Omental fat pad (tissue), 4 donors: Measurements from ENCODE around the gene PPP1R2. TPM values are rescaled to one million over a fixed set of nuclear protein-coding genes. Genes with fewer than 3 reads are reported as not detected.
"Not testable (repeated sequence)": the region's sequence is repeated elsewhere in the genome, so short reads cannot be mapped to it uniquely, and the experiment has no call there.

Source experiments
- ATAC-seq: fragments of 150-250 bp; one replicate; pipeline ENCODE4 v1.9.1; 2016; ENCODE audit warnings: mild to moderate bottlenecking, moderate library complexity; ENCODE audit not compliant: low FRiP score
- DNase-seq: peaks from one replicate; pipeline ENCODE4 v3.0.0-alpha.2; 2019; ENCODE audit warnings: low spot score
- CTCF ChIP-seq, 3 donors: fragments of 450-650 bp; IDR thresholded peaks; one replicate each; pipeline ENCODE4 v1.5.1; 2016 to 2017; ENCODE audit warnings: antibody characterized with exemption in 3 of 3, mild to moderate bottlenecking in 3 of 3, moderate library complexity in 2 of 3
- total RNA-seq, 4 donors: library from RNA; depleted of rRNA; stranded (reverse); fragments of >200 nt; gene quantifications; one replicate each; pipeline ENCODE4 v1.1.0, GENCODE V29; 2016

Gene PPP1R2
- 10 to 100 TPM; 29.1 to 70.8 (median 40.8) TPM for total RNA-seq

DNA sequence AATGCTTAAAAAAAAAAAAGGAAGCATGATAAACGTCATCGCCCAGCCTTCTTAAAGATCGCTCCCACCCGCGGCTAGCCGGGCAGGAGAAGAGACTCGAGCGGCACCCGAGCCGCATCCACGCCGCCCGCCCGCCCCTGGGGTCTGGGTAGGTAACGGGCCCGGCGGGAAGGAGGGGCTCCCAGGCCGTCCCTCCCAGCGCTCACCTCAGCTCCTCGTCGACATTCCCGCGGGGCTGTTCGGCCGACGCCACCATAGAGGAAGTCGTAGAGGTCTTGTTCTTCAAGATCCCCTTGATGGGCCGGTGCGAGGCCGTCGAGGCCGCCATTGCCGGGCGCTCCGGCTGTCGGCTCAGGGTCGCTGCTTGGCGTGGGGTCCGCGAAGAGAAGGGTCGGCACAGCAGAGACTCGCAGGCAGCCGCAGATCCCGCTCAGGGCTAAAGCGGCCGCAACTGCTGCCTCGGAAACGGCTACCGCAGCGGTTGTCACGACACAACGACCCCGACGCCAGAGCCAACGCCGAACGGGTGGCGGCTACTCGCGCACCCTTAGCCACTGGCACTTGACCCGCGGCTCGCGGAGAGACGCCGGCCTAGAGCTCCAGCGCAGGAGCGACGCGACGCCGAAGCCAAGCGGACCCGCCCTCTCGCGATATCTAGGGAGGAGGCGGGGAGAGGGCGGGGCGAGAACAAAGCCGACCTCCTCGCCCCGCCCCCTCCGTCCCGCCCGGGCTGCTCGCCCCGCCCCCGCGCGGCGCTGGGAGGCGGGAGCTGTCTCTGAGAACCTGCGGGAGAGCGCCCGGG, at the start of gene PPP1R2:
PPP1R2 (minus strand) TSS at position 628 of the 802 bp plus-strand sequence; CDS start at position 328, 300 bp downstream.
- DNase-seq (peak; percentile 86), ATAC-seq (peak; percentile 86)
- TF ChIP-seq CTCF (IDR thresholded peaks at IDR 0.05), result no peak

DNA sequence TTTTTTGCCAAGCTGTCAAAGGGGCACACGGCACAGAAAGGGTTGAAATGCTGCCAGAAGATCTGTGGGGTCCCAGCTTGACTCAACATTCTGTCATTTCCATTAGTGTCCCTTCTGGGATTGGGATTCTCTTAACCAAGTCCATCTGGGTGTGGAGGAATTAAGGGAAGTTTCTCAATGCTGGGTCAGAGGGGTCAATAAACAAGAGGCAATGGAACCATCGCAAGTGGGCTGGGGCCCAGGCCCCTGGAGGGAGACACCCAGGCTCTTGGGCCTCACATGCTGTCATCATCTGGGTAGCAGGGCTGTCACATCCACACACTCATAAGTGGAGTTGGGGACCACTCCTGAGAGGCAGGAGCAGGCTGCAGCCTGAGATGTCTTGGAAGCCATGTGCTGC, 48.7 kb upstream of the PPP1R2 start:
- ATAC-seq (no peak), DNase-seq (no peak)
- TF ChIP-seq CTCF (IDR thresholded peaks at IDR 0.05), result no peak

DNA sequence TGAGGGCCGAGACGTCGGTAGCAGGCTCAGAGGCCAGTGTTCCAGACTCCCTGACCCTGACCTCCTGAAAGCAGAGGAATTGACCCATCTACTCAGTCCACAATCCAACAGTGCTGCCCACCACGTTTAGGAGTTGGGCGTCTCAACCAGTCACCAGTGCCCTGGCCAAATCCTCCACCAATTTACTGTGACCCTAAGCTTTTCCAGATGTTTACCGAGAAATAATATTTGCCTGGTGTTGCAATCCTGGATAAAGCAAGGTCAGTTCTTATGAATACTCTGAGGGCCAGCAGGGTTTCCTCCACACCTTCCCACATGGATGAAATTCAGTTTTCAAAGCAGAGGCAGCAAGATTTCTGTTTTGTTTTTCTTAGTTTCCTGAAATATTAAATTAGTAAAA, 48.1 kb upstream of the PPP1R2 start:
- ATAC-seq, result no peak
- no peak for TF ChIP-seq CTCF (IDR thresholded peaks at IDR 0.05)
- no peak for DNase-seq

- DNase-seq, ATAC-seq: not testable (repeated sequence)
Observed at GRCh38 chr3:195590381-195590780, 47.3 kb upstream of the PPP1R2 start.

- not testable (repeated sequence) for ATAC-seq, DNase-seq
Observed at GRCh38 chr3:195589796-195590195, 46.7 kb upstream of the PPP1R2 start.

DNA sequence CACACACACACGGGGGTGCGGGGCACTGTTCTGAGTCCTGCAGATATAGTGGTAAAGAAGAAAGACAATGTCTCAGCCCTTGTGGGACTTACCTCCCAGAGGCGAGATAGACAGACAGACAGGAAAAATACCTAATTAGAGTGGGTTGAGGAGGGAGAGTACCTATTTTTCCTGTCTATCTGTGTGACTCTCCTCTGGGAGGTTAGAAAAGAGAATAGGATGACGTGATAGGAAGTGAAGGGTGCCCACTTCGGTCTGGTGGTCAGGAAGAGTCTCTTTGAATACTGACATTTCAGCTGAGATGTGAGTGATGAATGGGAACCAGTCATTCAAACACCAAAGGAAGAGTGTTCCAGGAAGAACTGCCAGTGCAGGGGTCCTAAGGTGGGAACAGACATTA, 44.7 kb upstream of the PPP1R2 start:
- no peak for DNase-seq
- TF ChIP-seq CTCF (IDR thresholded peaks at IDR 0.05), result no peak
- ATAC-seq, result no peak

DNA sequence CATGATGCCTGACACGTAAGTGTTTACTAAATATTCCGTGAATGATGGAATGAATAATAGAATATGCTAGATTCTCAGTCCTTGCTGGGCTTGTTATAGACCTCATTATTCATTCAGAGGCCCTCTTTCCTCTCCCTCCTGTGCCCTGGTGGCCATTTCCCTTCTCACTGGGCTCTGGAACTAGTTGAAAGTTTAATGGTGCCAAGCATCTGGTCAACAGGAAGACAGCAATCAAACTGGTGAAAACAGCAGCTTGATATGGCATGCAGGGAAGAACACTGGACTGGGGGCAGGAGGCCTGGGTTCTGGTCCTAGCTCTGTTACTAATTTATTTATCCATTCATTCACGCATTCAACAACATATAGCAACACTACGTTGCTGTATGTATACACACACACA, 44.3 kb upstream of the PPP1R2 start:
- no peak for DNase-seq
- ATAC-seq, result no peak
- no peak for TF ChIP-seq CTCF (IDR thresholded peaks at IDR 0.05)

GRCh38 chr3:195584543-195584870, 41.4 kb upstream of the PPP1R2 start:
- ATAC-seq, result no peak
- no peak for TF ChIP-seq CTCF (IDR thresholded peaks at IDR 0.05)
- DNase-seq, result no peak
